Adrenal gland (tissue), 5 donors: ENCODE measurements around the gene PLD2.

Experiments
- POLR2A ChIP-seq, 2 donors: fragments of 450-650 bp; IDR thresholded peaks; one replicate each; pipeline ENCODE4 v1.6.1; 2017; ENCODE audit warnings: antibody characterized with exemption in 2 of 2, mild to moderate bottlenecking in 2 of 2, moderate library complexity in 1 of 2
- TF ChIP-seq, protein P1 (sequence below), 6 experiments: fragments of 450-650 bp in 4 of 6; fragments of 200-600 bp in 2 of 6; sonication (generic) in 1 of 6; IDR thresholded peaks; 1 replicate in 5 of 6; 2 replicates in 1 of 6; pipeline versions ENCODE4 v1.5.1 to v1.8.0; 2016 to 2021; ENCODE audit warnings: antibody characterized with exemption in 6 of 6, mild to moderate bottlenecking in 2 of 6, moderate library complexity in 1 of 6
- donor health status: DM: no; HTN: no; CAD: no.

GRCh38 chr17:4845118-4845517, 38.2 kb downstream of the PLD2 start:
- TF ChIP-seq, protein P1, sequence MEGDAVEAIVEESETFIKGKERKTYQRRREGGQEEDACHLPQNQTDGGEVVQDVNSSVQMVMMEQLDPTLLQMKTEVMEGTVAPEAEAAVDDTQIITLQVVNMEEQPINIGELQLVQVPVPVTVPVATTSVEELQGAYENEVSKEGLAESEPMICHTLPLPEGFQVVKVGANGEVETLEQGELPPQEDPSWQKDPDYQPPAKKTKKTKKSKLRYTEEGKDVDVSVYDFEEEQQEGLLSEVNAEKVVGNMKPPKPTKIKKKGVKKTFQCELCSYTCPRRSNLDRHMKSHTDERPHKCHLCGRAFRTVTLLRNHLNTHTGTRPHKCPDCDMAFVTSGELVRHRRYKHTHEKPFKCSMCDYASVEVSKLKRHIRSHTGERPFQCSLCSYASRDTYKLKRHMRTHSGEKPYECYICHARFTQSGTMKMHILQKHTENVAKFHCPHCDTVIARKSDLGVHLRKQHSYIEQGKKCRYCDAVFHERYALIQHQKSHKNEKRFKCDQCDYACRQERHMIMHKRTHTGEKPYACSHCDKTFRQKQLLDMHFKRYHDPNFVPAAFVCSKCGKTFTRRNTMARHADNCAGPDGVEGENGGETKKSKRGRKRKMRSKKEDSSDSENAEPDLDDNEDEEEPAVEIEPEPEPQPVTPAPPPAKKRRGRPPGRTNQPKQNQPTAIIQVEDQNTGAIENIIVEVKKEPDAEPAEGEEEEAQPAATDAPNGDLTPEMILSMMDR (IDR thresholded peaks at IDR 0.05) = no peak
- no peak for TF ChIP-seq POLR2A (IDR thresholded peaks at IDR 0.05)
